Hepatic stellate cell (primary cell): Measurements from ENCODE around the gene CD1C.
"Not testable (repeated sequence)": the region's sequence is repeated elsewhere in the genome, so short reads cannot be mapped to it uniquely, and the experiment has no call there.

ENCODE experiments used
- DNase-seq: peaks from one replicate; pipeline ENCODE4 v3.0.0; 2011; ENCODE audit warnings: low spot score

CD1C gene

GRCh38 chr1:158289811-158290210 is at the start of gene CD1C:
Gene CD1C, plus strand, starts transcription at chr1:158289923. Its CDS starts 142 bp downstream, at chr1:158290065.
- DNase-seq: no peak

GRCh38 chr1:158246650-158247049 is 43.1 kb upstream of the CD1C start:
- DNase-seq: no peak

GRCh38 chr1:158248118-158248517 is 41.6 kb upstream of the CD1C start:
- no peak for DNase-seq

GRCh38 chr1:158248771-158249170 is 41.0 kb upstream of the CD1C start:
- DNase-seq: no peak

GRCh38 chr1:158249646-158250045 is 40.1 kb upstream of the CD1C start:
- DNase-seq: no peak

GRCh38 chr1:158251163-158251562 is 38.6 kb upstream of the CD1C start:
- DNase-seq: no peak

- DNase-seq: no peak
These were observed 34.1 kb upstream of the CD1C start for GRCh38 chr1:158255656-158256055.

- DNase-seq: not testable (repeated sequence)
These were observed 33.0 kb upstream of the CD1C start for GRCh38 chr1:158256747-158257146.

GRCh38 chr1:158257888-158258287 is 31.8 kb upstream of the CD1C start:
- no peak for DNase-seq

GRCh38 chr1:158259117-158259516 is 30.6 kb upstream of the CD1C start:
- DNase-seq: no peak

GRCh38 chr1:158272681-158273080 is 17.0 kb upstream of the CD1C start:
- no peak for DNase-seq

- no peak for DNase-seq
These were observed 14.9 kb upstream of the CD1C start for GRCh38 chr1:158274797-158275196.

GRCh38 chr1:158282421-158282820 is 7.3 kb upstream of the CD1C start:
- DNase-seq: not testable (repeated sequence)

- DNase-seq: no peak
These were observed 5.8 kb upstream of the CD1C start for GRCh38 chr1:158283965-158284364.

GRCh38 chr1:158285756-158286241 is 3.9 kb upstream of the CD1C start:
- DNase-seq: no peak

GRCh38 chr1:158286487-158286886 is 3.2 kb upstream of the CD1C start:
- DNase-seq: no peak

GRCh38 chr1:158286941-158287346 is 2.8 kb upstream of the CD1C start:
- no peak for DNase-seq

- DNase-seq: no peak
These were observed 660 bp downstream of the CD1C start for GRCh38 chr1:158290321-158290844.

GRCh38 chr1:158295791-158296190 is 6.1 kb downstream of the CD1C start:
- no peak for DNase-seq

- no peak for DNase-seq
These were observed 20.9 kb downstream of the CD1C start for GRCh38 chr1:158310623-158311022.

GRCh38 chr1:158311066-158311465 is 21.3 kb downstream of the CD1C start:
- no peak for DNase-seq

- no peak for DNase-seq
These were observed 34.1 kb downstream of the CD1C start for GRCh38 chr1:158323866-158324265.

GRCh38 chr1:158324395-158324794 is 34.7 kb downstream of the CD1C start:
- DNase-seq: no peak

GRCh38 chr1:158327481-158327880 is 37.8 kb downstream of the CD1C start:
- no peak for DNase-seq

GRCh38 chr1:158328426-158328825 is 38.7 kb downstream of the CD1C start:
- DNase-seq: no peak
